Fibroblast of the aortic adventitia (primary cell): ENCODE results near the gene SH3PXD2A. TPM values are rescaled to one million over a fixed set of nuclear protein-coding genes. Genes with fewer than 3 reads are reported as not detected.
A peak's percentile ranks its signal among the peaks of the same experiment; 100 is the strongest.

ENCODE experiments used
- DNase-seq: peaks from one replicate; pipeline ENCODE4 v3.0.0-alpha.2; 2010; ENCODE audit warnings: low read depth
- H3K4me3 ChIP-seq: 2 replicates; pipeline ENCODE4 v1.5.1; 2011; ENCODE audit warnings: low read depth, mild to moderate bottlenecking, control low read depth, low read length, moderate library complexity
- total RNA-seq: library from RNA; depleted of rRNA; stranded (reverse); fragments of >200 nt; gene quantifications from 2 replicates; pipeline ENCODE4 v1.2.3, GENCODE V29; 2012; ENCODE audit warnings: low replicate concordance
- TF ChIP-seq, protein P1 (sequence below): IDR thresholded peaks from 2 replicates; pipeline ENCODE4 v1.5.1; 2011; ENCODE audit warnings: mild to moderate bottlenecking, low read length, control low read depth, inconsistent platforms; ENCODE audit not compliant: insufficient read depth

SH3PXD2A gene
- total RNA-seq, 1 donor: 20.4 TPM

DNA sequence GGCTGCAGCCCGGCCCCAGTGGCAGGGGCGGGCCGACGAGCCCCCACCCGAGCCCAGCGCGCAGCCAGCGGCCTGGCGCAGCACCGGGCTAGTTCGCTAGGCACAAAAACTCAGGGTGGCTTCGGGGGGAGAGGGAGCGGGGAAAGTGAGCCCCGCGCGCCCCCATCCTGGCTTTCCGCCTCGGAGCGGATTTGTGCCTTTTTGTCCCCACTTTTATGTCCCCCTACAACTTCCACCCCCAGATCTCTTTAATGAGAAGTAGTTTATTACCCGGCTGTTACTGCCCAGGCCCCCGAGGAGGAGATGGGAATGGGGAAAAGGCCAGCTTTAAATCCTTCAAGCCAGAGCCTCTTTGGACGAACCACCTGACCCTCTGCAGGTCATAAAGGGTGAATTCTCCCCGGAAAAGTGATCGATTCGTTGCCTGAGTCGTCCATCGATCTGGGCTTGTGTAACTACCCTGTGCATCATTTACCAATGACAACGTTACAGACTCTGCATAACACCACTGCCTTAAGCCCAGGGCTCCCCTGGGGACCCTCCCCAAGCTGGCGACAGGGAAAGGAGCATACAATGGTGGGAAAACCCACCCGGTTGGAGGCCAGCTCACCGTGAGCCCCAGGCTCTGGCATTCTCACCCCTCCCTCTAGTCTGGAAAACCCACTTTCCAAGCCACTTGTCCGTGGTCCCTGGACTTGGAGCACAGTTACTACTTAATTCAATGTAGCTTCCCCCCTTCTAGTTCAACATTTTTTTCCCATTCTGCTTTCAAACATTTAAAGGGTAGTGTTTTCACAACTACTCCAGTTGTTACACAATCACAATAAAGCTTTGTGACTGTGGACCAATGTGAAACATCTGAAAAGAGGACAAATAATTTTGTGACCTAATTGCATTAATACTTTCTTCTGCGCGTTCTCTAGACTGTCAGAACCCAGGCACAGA lies 748 bp upstream of the SH3PXD2A start:
- no peak for DNase-seq
- peak overlapping the region; percentile 74 for H3K4me3 ChIP-seq
- TF ChIP-seq, protein P1, sequence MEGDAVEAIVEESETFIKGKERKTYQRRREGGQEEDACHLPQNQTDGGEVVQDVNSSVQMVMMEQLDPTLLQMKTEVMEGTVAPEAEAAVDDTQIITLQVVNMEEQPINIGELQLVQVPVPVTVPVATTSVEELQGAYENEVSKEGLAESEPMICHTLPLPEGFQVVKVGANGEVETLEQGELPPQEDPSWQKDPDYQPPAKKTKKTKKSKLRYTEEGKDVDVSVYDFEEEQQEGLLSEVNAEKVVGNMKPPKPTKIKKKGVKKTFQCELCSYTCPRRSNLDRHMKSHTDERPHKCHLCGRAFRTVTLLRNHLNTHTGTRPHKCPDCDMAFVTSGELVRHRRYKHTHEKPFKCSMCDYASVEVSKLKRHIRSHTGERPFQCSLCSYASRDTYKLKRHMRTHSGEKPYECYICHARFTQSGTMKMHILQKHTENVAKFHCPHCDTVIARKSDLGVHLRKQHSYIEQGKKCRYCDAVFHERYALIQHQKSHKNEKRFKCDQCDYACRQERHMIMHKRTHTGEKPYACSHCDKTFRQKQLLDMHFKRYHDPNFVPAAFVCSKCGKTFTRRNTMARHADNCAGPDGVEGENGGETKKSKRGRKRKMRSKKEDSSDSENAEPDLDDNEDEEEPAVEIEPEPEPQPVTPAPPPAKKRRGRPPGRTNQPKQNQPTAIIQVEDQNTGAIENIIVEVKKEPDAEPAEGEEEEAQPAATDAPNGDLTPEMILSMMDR: no peak

DNA sequence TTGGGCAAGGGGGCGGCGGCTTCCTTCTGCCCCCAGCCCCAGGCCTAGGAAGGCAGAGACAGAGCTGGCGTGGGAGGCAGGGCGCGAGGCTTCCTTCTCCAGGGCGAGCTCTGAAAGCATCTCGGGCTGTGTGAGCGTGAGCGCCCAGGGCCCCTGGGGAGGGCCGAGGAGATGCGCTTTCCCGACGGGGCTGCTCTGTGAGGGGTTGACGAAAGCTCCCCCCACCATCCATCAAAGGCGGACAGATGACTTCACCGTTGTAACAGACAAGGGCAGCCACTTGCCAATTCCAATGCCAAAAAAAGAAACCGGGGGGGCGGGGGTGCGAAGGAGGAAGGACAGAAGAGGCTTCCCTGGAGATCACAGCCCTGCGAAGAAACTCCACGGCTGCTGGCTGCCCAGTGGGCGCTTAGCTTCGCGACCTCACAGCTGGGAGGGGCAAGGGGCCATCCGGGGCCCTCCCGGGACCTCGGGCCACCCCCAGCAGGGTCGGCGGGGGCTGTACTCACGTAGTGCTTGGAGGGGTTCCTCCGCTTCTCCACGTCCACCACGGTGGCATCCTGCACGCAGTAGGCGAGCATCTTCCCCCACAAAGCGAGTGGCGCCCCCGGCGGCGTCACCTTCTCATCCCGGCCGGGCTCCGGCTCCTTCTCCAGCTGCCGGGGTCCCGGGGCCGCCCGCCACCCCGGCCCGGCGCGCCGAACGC lies 537 bp downstream of the SH3PXD2A start:
- H3K4me3 ChIP-seq: peak overlapping the region; percentile 74
- TF ChIP-seq, protein P1: peak; percentile 39
- DNase-seq: peak; percentile 41

- DNase-seq: peak; percentile 33
- TF ChIP-seq, protein P1: no peak
- peak overlapping the region; percentile 74 for H3K4me3 ChIP-seq
Observed at GRCh38 chr10:103854265-103854685, 1.1 kb downstream of the SH3PXD2A start.

DNA sequence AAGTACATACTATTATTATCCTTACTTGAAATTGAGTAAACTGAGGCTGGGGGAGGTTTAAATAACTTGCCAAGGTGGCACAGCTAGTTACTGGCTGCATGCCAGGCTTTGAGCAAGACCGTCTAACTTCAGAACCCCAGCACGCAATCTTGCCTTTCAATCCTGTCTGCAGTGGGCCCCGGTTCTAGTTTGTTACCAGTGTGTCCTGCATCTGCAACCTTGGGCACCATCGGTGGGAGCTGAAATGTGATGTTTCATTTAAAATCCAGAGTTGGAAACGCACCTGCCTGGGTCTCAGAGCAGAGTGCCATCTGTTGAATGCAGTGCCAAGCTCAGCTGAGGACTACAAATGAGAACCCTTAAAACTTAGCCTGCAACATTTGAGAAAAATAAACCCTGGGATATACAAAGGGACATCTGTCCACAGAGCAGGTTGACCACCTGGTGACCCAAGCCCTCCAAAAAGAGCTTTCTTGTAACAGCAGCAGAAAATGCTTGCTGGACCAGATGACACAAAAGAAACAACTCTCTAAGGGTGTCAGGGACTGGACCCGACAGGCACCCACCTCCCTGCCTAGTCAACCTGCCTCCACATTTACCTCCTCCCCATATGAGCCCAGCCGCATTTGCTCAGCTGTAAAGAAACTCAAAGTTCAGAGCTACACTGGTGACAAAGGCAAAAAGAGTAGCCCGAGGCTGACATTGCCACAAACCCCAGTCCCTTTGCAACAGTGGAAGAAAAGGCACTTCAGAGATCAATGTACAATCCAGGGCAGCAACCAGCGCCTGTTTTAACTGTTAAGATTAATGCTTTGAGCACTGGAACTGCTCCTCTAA lies 1.7 kb downstream of the SH3PXD2A start:
- peak; percentile 22 for DNase-seq
- TF ChIP-seq, protein P1: no peak
- H3K4me3 ChIP-seq: peak overlapping the region; percentile 74

DNA sequence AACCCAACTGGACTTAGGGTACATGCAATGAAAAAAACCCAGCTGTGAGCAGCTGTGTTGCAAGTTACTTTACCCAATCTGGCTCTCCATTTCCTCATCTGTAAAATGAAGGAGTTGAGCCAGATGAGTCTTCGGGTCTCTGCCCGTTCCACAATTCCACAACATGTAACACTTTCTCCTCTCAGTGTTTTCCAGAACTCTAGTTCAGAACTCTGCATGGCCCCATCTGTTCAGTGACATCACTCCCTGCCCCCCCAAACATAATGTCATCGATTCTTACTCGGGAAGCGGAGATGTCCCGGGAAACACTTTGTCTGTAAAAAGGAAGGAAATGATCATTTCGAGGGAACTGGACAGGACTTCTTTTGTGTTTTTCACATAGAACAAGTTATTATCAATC lies 2.5 kb downstream of the SH3PXD2A start:
- DNase-seq: peak; percentile 71
- TF ChIP-seq, protein P1: no peak
- H3K4me3 ChIP-seq: no peak overlapping the region

- DNase-seq: peak; percentile 83
- TF ChIP-seq, protein P1: no peak
- H3K4me3 ChIP-seq: no peak overlapping the region
Observed at GRCh38 chr10:103852189-103852711, 3.1 kb downstream of the SH3PXD2A start.
